Upper lobe of right lung (tissue), 1 donor: ENCODE data around the gene STARD13. TPM values are rescaled to one million over a fixed set of nuclear protein-coding genes. Genes with fewer than 3 reads are reported as not detected.
A peak's percentile ranks its signal among the peaks of the same experiment; 100 is the strongest.

Source experiments
- ATAC-seq: fragments of 200-7000 bp; cut with Tn5 transposase; one replicate; pipeline ENCODE4 v1.9.1; 2020; ENCODE audit warnings: mild to moderate bottlenecking, moderate library complexity
- DNase-seq: peaks from one replicate; pipeline ENCODE4 v3.0.0-alpha.2; 2020
- H3K27ac ChIP-seq: fragments of 200-600 bp; one replicate; pipeline ENCODE4 v1.8.0; 2022
- H3K27me3 ChIP-seq: fragments of 200-600 bp; one replicate; pipeline ENCODE4 v1.8.0; 2022; ENCODE audit warnings: mild to moderate bottlenecking
- H3K36me3 ChIP-seq: fragments of 200-600 bp; one replicate; pipeline ENCODE4 v1.8.0; 2022
- H3K4me1 ChIP-seq: fragments of 200-600 bp; one replicate; pipeline ENCODE4 v1.8.0; 2022
- H3K4me3 ChIP-seq: fragments of 200-600 bp; one replicate; pipeline ENCODE4 v1.8.0; 2022; ENCODE audit warnings: mild to moderate bottlenecking
- H3K9me3 ChIP-seq: fragments of 200-600 bp; one replicate; pipeline ENCODE4 v1.8.0; 2022
- CTCF ChIP-seq: fragments of 200-600 bp; IDR thresholded peaks from one replicate; pipeline ENCODE4 v1.8.0; 2022; ENCODE audit warnings: antibody characterized with exemption
- intact Hi-C: fragments of 100-400 bp; cut with DNase I; formaldehyde crosslinking; loops from one replicate; pipeline ENCODE4 v1.11.0; 2022
- total RNA-seq: library from RNA; stranded (reverse); fragmentation: NEBNext Ultra II Directional; extraction: Animal tissue kit (Norgen Biotek cat#: 25700); gene quantifications from one replicate; pipeline ENCODE4 v1.2.1, GENCODE V29; 2021
- donor health status: DM: no; HTN: yes; CAD: no; lungs with severe emphysema.

The STARD13 gene
- total RNA-seq, 1 donor from 2014 or later, result 60.4 TPM

- Histone ChIP-seq H3K27ac (no peak overlapping the region), H3K27me3 (no peaks in the 10 kb centered on the region), H3K4me3 (no peak overlapping the region), H3K4me1 (peaks cover 1% of the 10 kb centered on the region), H3K36me3 (no peaks in the 10 kb centered on the region), H3K9me3 (no peaks in the 10 kb centered on the region)
- intact Hi-C loops, result loop anchor here (5.0 kb wide), 1 partner anchor 180 kb away; no protein-coding TSS in a partner anchor
- peak; percentile 36 for TF ChIP-seq CTCF
- ATAC-seq (no peak), DNase-seq (no peak)
Measured at GRCh38 chr13:33057019-33057780, 228.4 kb downstream of the STARD13 start.

DNA sequence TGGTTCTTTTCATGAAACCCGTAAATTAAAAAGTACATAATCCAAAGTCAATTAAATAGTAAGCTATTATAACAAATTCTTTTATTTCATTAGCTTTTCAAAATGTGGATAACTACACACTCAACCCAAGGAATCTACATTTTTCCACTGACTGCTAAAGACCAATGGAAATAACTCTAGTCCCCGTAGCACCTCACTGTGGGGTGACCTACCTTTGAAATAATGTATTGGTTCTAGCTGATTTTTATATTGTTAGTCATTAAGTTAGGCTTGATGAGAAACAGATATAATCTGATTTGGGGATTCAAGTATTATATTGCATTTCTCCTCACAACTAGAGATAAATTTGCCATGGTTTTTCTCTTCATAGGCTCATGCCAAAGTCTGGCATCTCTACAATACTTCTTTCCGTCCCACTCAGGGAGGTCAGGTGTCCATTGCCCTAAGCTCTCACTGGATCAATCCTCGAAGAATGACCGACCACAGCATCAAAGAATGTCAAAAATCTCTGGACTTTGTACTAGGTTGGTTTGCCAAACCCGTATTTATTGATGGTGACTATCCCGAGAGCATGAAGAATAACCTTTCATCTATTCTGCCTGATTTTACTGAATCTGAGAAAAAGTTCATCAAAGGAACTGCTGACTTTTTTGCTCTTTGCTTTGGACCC lies 232.0 kb downstream of the STARD13 start:
- intact Hi-C loops, result no loop called here
- ATAC-seq (no peak), DNase-seq (no peak)
- no peaks in the 10 kb centered on the region for H3K27me3 ChIP-seq
- H3K4me1 ChIP-seq, result peaks cover 4% of the 10 kb centered on the region
- no peaks in the 10 kb centered on the region for H3K9me3 ChIP-seq
- H3K4me3 ChIP-seq, result no peak overlapping the region
- no peak overlapping the region for H3K27ac ChIP-seq
- H3K36me3 ChIP-seq, result no peaks in the 10 kb centered on the region
- TF ChIP-seq CTCF, result no peak
